ENCODE measurements around the gene RAB21.

- TF ChIP-seq EZH2 (IDR thresholded peaks at IDR 0.05; ENCODE audit: insufficient read depth, poor library complexity, severe bottlenecking) (no peak), EZH2phosphoT487 (IDR thresholded peaks at IDR 0.05; ENCODE audit: insufficient read depth, low read depth) (no peak)
Measured at GRCh38 chr12:71726548-71726947, 28.1 kb upstream of the RAB21 start.
